Uterine smooth muscle cell (primary cell): ENCODE results near the gene CUBN. TPM values are rescaled to one million over a fixed set of nuclear protein-coding genes. Genes with fewer than 3 reads are reported as not detected.

ENCODE experiments used
- total RNA-seq: library from RNA; depleted of rRNA; stranded (reverse); fragments of >200 nt; gene quantifications from 2 replicates; pipeline ENCODE4 v1.2.3, GENCODE V29; 2014

Gene CUBN
- 0.87 and 1.5 TPM in 2 replicates for total RNA-seq

GRCh38 chr10:17129741-17130140 is at the start of gene CUBN:
Gene CUBN, minus strand, starts transcription at chr10:17129811. Its CDS starts 46 bp downstream, at chr10:17129765.

GRCh38 chr10:16817125-16818019 is 312.2 kb downstream of the CUBN start, which contains the start of gene RSU1:
Gene RSU1, minus strand, starts transcription at chr10:16817424. Its CDS starts 343 bp downstream, at chr10:16817081.

Other genes with a start within 250 kb of the CUBN start
- 6.6 and 12.3 TPM in 2 replicates for gene TRDMT1, start 71.9 kb upstream of the CUBN start, total RNA-seq
- 6,217 and 6,779 TPM in 2 replicates for gene VIM, start 98.4 kb upstream of the CUBN start, total RNA-seq